Psoas muscle (tissue), 8 donors: ENCODE measurements around the gene NFYB. TPM values are rescaled to one million over a fixed set of nuclear protein-coding genes. Genes with fewer than 3 reads are reported as not detected.

ENCODE experiments used
- ATAC-seq, 4 donors: fragments of 200-7000 bp; cut with Tn5 transposase; one replicate each; pipeline ENCODE4 v1.9.1; 2020; ENCODE audit warnings: moderate library complexity in 3 of 4, mild to moderate bottlenecking in 2 of 4
- DNase-seq, 2 donors: peaks; one replicate each; pipeline ENCODE4 v3.0.0-alpha.2; 2020
- H3K27ac ChIP-seq: fragments of 200-600 bp; one replicate; pipeline ENCODE4 v1.8.0; 2022
- H3K27me3 ChIP-seq, 3 donors: fragments of 200-600 bp in 1 of 3; one replicate each; pipeline versions ENCODE4 v1.6.1 to v1.8.0; 2013 to 2022; ENCODE audit warnings: low read length in 2 of 3, mild to moderate bottlenecking in 2 of 3, moderate library complexity in 1 of 3; ENCODE audit not compliant: insufficient read depth in 3 of 3
- H3K36me3 ChIP-seq, 2 donors: fragments of 200-600 bp in 1 of 2; one replicate each; pipeline versions ENCODE4 v1.6.1 to v1.8.0; 2013 to 2022; ENCODE audit warnings: low read depth in 1 of 2, mild to moderate bottlenecking in 1 of 2, moderate library complexity in 1 of 2; ENCODE audit not compliant: insufficient read depth in 1 of 2
- H3K4me1 ChIP-seq: fragments of 200-600 bp; one replicate; pipeline ENCODE4 v1.8.0; 2022
- H3K4me3 ChIP-seq: fragments of 200-600 bp; one replicate; pipeline ENCODE4 v1.8.0; 2022; ENCODE audit warnings: mild to moderate bottlenecking
- H3K9me3 ChIP-seq: fragments of 200-600 bp; one replicate; pipeline ENCODE4 v1.8.0; 2022
- CTCF ChIP-seq: fragments of 200-600 bp; IDR thresholded peaks from one replicate; pipeline ENCODE4 v1.8.0; 2022; ENCODE audit warnings: antibody characterized with exemption
- WGBS, 3 donors: extraction: QIAGEN DNeasy Blood & Tissue Kit; methylation state at CpG; one replicate each; pipeline versions ENCODE4 v1.1.6 to v1.1.7; 2013; 5-methylcytosine and 5-hydroxymethylcytosine counted together
- intact Hi-C, 2 donors: fragments of 100-400 bp; cut with DNase I; formaldehyde crosslinking; loops; one replicate each; pipeline versions ENCODE4 v1.11.0 to v1.14.2; 2022
- long read RNA-seq, 2 donors: library from polyadenylated mRNA; unstranded; transcript quantifications; one replicate each; pipeline ENCODE4 v2.0.0, GENCODE V29; 2021
- polyA plus RNA-seq, 3 donors: library from polyadenylated mRNA; stranded (reverse); fragments of 200-250 nt; gene quantifications; one replicate each; pipeline ENCODE4 v1.2.3, GENCODE V29; 2013
- total RNA-seq, 4 donors: library from RNA; stranded (reverse); fragmentation: NEBNext Ultra II Directional in 2 of 4; extraction: Animal tissue kit (Norgen Biotek cat#: 25700) in 2 of 4; gene quantifications; one replicate each; pipeline versions ENCODE4 v1.2.1 to v1.2.4, GENCODE V29; 2021 to 2023
- donor health status: healthy with polysubstance abuse.
- donor health status: DM: no; HTN: no; CAD: no; lungs with moderate emphysema.
- donor health status: Bipolar disorder and iron deficiency.
- donor health status: healthy.
- donor health status: DM: yes; HTN: yes; CAD: no.
- donor health status: DM: no; HTN: no; CAD: no.
- donor health status: DM: no; HTN: no; CAD: no.
- donor health status: DM: yes; HTN: yes; CAD: no.

NFYB gene
- total RNA-seq (10 to 100 TPM; 14.5 to 32.2 (median 21.9) TPM), polyA plus RNA-seq (10 to 100 TPM; 10.1 to 28.0 (median 20.1) TPM)
- long read RNA-seq, donor 1, transcript NFYB-205 (8 exons, 1,727 nt) = major isoform, 18 of 45 reads
- long read RNA-seq, donor 1, partial matches to known transcripts = 0 of 45 reads
- long read RNA-seq, donor 1, other reads (novel, unspliced or antisense) = 23 of 45 reads
- long read RNA-seq, donor 2, transcript NFYB-205 (8 exons, 1,727 nt) = major isoform, 50 of 97 reads
- long read RNA-seq, donor 2, transcript NFYB-201 (8 exons, 3,512 nt) = minor isoform, 8 of 97 reads
- long read RNA-seq, donor 2, partial matches to known transcripts = 5 of 97 reads
- long read RNA-seq, donor 2, other reads (novel, unspliced or antisense) = 34 of 97 reads

DNA sequence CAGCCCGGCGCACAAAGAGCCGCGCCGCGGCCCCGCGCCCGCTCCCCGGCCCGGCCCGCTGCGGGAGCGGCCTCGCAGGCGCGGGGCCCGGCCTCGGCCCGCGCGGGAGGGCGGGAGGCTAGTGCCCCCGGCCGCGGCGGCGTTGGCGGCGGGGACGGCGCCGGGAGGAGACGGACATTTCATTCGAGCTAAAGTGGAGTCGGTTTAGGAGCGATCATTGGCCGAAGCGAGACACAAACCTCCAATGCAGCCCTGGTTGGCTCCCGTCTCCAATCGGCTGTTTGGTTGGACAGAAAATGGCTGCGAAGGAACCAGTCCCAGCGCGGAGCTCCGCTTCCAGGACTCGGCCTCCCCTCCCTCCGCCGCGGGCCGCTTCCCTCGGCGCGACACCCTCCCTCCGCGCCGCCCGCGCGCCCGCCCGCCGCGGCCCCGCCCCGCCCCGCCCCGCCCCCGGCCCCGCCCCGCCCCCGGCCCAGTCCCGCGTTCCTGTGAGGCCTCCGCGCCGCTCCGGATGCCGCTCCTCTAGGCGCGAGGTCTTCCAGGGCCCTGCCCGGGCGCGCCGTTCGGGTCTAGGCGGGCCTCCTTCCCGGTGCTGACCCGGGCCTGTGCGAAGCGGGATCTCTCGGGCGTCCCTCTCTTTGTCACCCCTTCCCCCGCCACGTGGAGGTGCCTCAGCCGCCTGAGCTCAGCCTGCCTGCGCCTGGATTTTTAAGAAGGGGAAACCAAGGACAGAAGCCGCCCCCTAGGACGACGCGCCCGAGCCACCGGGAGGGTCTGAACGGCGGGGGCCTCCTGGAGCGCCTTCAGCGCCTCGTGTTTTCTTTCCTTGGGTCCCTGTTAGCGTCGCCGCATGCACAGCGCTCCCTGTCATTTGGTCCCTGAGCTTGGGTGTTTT is at the start of gene NFYB:
Gene NFYB, minus strand, starts transcription at position 309 of the 895 bp plus-strand sequence. CDS start 2,757 bp downstream, outside the sequence.
- Histone ChIP-seq H3K27ac (peak within 1 kb of the TSS; percentile 94), H3K36me3 (peaks cover 0 to 21% of the 10 kb centered on the region in 2 donors), H3K27me3 (peaks cover 0 to 2% (median 0%) of the 10 kb centered on the region in 3 donors), H3K9me3 (no peaks in the 10 kb centered on the region), H3K4me1 (peaks cover 27% of the 10 kb centered on the region), H3K4me3 (peak within 1 kb of the TSS; percentile 92)
- no peak for TF ChIP-seq CTCF
- 2 to 5% (median 4%) methylated on average over 62 to 110 of the region's 111 CpGs for WGBS, 3 donors
- ATAC-seq (peak; percentile 95 to 97 (median 96)), DNase-seq (peak; percentile 92 to 96)
- intact Hi-C loops = loop anchor here (2.0 to 5.0 kb wide), 2 partner anchors 139 to 969 kb away; partner anchors contain the start of gene WASHC4 (in 1 of the 2)

- no peak overlapping the region for H3K4me3 ChIP-seq
- H3K36me3 ChIP-seq = no peaks in the 10 kb centered on the region
- intact Hi-C loops = no loop called here
- peaks cover 17% of the 10 kb centered on the region for H3K9me3 ChIP-seq
- DNase-seq (no peak), ATAC-seq (no peak)
- peaks cover under 1% of the 10 kb centered on the region for H3K4me1 ChIP-seq
- no peak for TF ChIP-seq CTCF
- H3K27ac ChIP-seq = no peak overlapping the region
- 90 to 94% (median 92%) methylated on average over 18 of the region's 18 CpGs for WGBS, 3 donors
- H3K27me3 ChIP-seq = no peaks in the 10 kb centered on the region
Observed at GRCh38 chr12:104187446-104188155, 49.6 kb upstream of the NFYB start.

DNA sequence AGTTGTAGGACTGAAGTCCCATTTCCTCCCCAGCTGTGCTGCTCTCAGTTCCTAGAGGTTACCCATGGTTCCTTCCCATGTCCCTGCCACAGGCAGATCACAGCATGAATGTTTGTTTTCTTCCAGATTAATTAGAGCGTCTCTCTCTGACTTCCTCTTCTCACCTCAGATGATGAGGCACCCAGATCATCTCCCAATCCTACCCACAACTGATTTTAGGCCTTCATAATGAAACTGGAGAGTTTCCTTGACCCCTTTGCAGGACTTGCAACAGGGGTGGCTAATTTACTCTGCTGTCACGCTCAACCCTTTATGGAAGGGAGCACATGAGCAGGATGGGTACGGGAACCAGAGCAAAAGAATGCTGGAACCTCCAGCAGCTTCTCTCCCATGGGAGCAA is 45.4 kb upstream of the NFYB start:
- 79 to 84% (median 81%) methylated on average over 3 of the region's 3 CpGs for WGBS, 3 donors
- DNase-seq (no peak), ATAC-seq (no peak)
- TF ChIP-seq CTCF = no peak
- Histone ChIP-seq H3K9me3 (peaks cover 17% of the 10 kb centered on the region), H3K27me3 (no peaks in the 10 kb centered on the region), H3K36me3 (no peaks in the 10 kb centered on the region), H3K4me1 (peaks cover 17% of the 10 kb centered on the region), H3K4me3 (no peak overlapping the region), H3K27ac (no peak overlapping the region)
- intact Hi-C loops = no loop called here

GRCh38 chr12:104182621-104183378 is 44.8 kb upstream of the NFYB start:
- H3K36me3 ChIP-seq = no peaks in the 10 kb centered on the region
- no peak for DNase-seq
- peaks cover 17% of the 10 kb centered on the region for H3K9me3 ChIP-seq
- no peak overlapping the region for H3K4me3 ChIP-seq
- TF ChIP-seq CTCF = no peak
- peak overlapping the region; percentile 61 for H3K27ac ChIP-seq
- no peaks in the 10 kb centered on the region for H3K27me3 ChIP-seq
- intact Hi-C loops = no loop called here
- WGBS, 3 donors = 82 to 91% (median 82%) methylated on average over 5 of the region's 5 CpGs
- H3K4me1 ChIP-seq = peaks cover 22% of the 10 kb centered on the region
- ATAC-seq = peak in 1 of 4 donors; percentile 27
